Measurements from ENCODE around the gene FRMPD4.

Gene FRMPD4

GRCh38 chrX:12223650-12224049 is 85.4 kb downstream of the FRMPD4 start:
- no peak for FAIRE-seq

- FAIRE-seq: no peak
These were observed 86.8 kb downstream of the FRMPD4 start for GRCh38 chrX:12225107-12225506.

GRCh38 chrX:12227412-12228041 is 89.3 kb downstream of the FRMPD4 start:
- no peak for FAIRE-seq

- no peak for FAIRE-seq
These were observed 90.6 kb downstream of the FRMPD4 start for GRCh38 chrX:12228862-12229261.

GRCh38 chrX:12229986-12230385 is 91.7 kb downstream of the FRMPD4 start:
- FAIRE-seq: no peak

GRCh38 chrX:12234534-12235329 is 96.5 kb downstream of the FRMPD4 start:
- no peak for FAIRE-seq

- FAIRE-seq: no peak
These were observed 97.9 kb downstream of the FRMPD4 start for GRCh38 chrX:12236156-12236555.

- FAIRE-seq: no peak
These were observed 98.9 kb downstream of the FRMPD4 start for GRCh38 chrX:12237131-12237530.

GRCh38 chrX:12237771-12238170 is 99.5 kb downstream of the FRMPD4 start:
- no peak for FAIRE-seq

GRCh38 chrX:12239356-12240082 is 101.2 kb downstream of the FRMPD4 start:
- no peak for FAIRE-seq

- FAIRE-seq: no peak
These were observed 102.2 kb downstream of the FRMPD4 start for GRCh38 chrX:12240491-12240890.

GRCh38 chrX:12241026-12241425 is 102.8 kb downstream of the FRMPD4 start:
- FAIRE-seq: no peak

GRCh38 chrX:12245650-12246645 is 107.7 kb downstream of the FRMPD4 start:
- FAIRE-seq: no peak

GRCh38 chrX:12249997-12250396 is 111.7 kb downstream of the FRMPD4 start:
- no peak for FAIRE-seq

- no peak for FAIRE-seq
These were observed 124.9 kb downstream of the FRMPD4 start for GRCh38 chrX:12263211-12263610.

- no peak for FAIRE-seq
These were observed 131.2 kb downstream of the FRMPD4 start for GRCh38 chrX:12269484-12269883.

GRCh38 chrX:12278151-12278550 is 139.9 kb downstream of the FRMPD4 start:
- no peak for FAIRE-seq

- no peak for FAIRE-seq
These were observed 144.7 kb downstream of the FRMPD4 start for GRCh38 chrX:12282991-12283390.

GRCh38 chrX:12292996-12293765 is 154.9 kb downstream of the FRMPD4 start:
- FAIRE-seq: no peak

- FAIRE-seq: no peak
These were observed 159.1 kb downstream of the FRMPD4 start for GRCh38 chrX:12297353-12297752.

- no peak for FAIRE-seq
These were observed 163.0 kb downstream of the FRMPD4 start for GRCh38 chrX:12301288-12301687.

GRCh38 chrX:12304261-12304660 is 166.0 kb downstream of the FRMPD4 start:
- FAIRE-seq: no peak

All from endometrium (tissue), 2 donors.